Calu3 (cell line): ENCODE measurements around the gene MISP3. TPM values are rescaled to one million over a fixed set of nuclear protein-coding genes. Genes with fewer than 3 reads are reported as not detected.
"Not testable (repeated sequence)": the region's sequence is repeated elsewhere in the genome, so short reads cannot be mapped to it uniquely, and the experiment has no call there.

Source experiments
- Bru-seq: library from RNA; stranded (reverse); fragments of 400-500 nt; gene quantifications from one replicate; lab custom pipeline; 2021; lab: Mats Ljungman, UMichigan
- BruChase-seq, 2 experiments: library from RNA; stranded (reverse); fragments of 400-500 nt; gene quantifications; one replicate each; lab custom pipeline; 2021; lab: Mats Ljungman, UMichigan
- BruUV-seq: library from RNA; stranded (reverse); fragments of 400-500 nt; replicated peaks from 2 replicates; lab custom pipeline; 2021; lab: Mats Ljungman, UMichigan
- CTCF ChIA-PET: fragments of 300-600 bp; sonication (Branson Sonifier 250); formaldehyde crosslinking; loops from one replicate; lab custom pipeline; 2022; ENCODE audit warnings: antibody characterized with exemption; lab: Charles Lee
- DNase-seq: peaks from one replicate; pipeline ENCODE4 v3.0.0; 2022
- H3K27ac Mint-ChIP-seq: one replicate; pipeline ENCODE4 v1.8.0; 2022; ENCODE audit warnings: mixed read lengths; ENCODE audit not compliant: unreplicated experiment
- H3K27me3 Mint-ChIP-seq: one replicate; pipeline ENCODE4 v1.8.0; 2022; ENCODE audit warnings: mixed read lengths; ENCODE audit not compliant: unreplicated experiment
- H3K36me3 Mint-ChIP-seq: one replicate; pipeline ENCODE4 v1.8.0; 2022; ENCODE audit warnings: mild to moderate bottlenecking, moderate library complexity, mixed read lengths; ENCODE audit not compliant: insufficient read depth, unreplicated experiment
- H3K4me1 Mint-ChIP-seq: one replicate; pipeline ENCODE4 v1.8.0; 2022; ENCODE audit warnings: mild to moderate bottlenecking, low read depth, mixed read lengths; ENCODE audit not compliant: unreplicated experiment
- H3K4me3 Mint-ChIP-seq: one replicate; pipeline ENCODE4 v1.8.0; 2022; ENCODE audit warnings: mild to moderate bottlenecking, low read depth, moderate library complexity, mixed read lengths; ENCODE audit not compliant: unreplicated experiment
- H3K9me3 Mint-ChIP-seq: one replicate; pipeline ENCODE4 v1.8.0; 2022; ENCODE audit warnings: low read depth, mixed read lengths; ENCODE audit not compliant: unreplicated experiment
- intact Hi-C: fragments of 100-400 bp; cut with micrococcal nuclease; formaldehyde crosslinking; loops from one replicate; pipeline ENCODE4 v1.10.0; 2022; ENCODE audit not compliant: unreplicated experiment
- long read RNA-seq: library from polyadenylated mRNA; stranded (forward); transcript quantifications from one replicate; pipeline ENCODE4 v2.0.0, GENCODE V29; 2022
- total RNA-seq: library from RNA; stranded (reverse); gene quantifications from 2 replicates; pipeline ENCODE4 v1.2.3, GENCODE V29; 2022
- TF ChIP-seq, protein P1 (sequence below): fragments of 200-600 bp; IDR thresholded peaks from one replicate; pipeline ENCODE4 v1.8.0; 2022; ENCODE audit warnings: antibody characterized with exemption; ENCODE audit not compliant: unreplicated experiment

Gene MISP3
- total RNA-seq (4.2 and 5.2 TPM in 2 replicates), Bru-seq, nascent RNA (percentile 36 among the genes with signal in this experiment), BruChase-seq, experiment 1, labeled RNA remaining after a 6-hour chase (percentile 41 among the genes with signal in this experiment), BruChase-seq, experiment 2, labeled RNA remaining after a 2-hour chase (percentile 46 among the genes with signal in this experiment)
- long read RNA-seq, partial matches to known transcripts: 1 of 2 reads
- long read RNA-seq, other reads (novel, unspliced or antisense): 0 of 2 reads

DNA sequence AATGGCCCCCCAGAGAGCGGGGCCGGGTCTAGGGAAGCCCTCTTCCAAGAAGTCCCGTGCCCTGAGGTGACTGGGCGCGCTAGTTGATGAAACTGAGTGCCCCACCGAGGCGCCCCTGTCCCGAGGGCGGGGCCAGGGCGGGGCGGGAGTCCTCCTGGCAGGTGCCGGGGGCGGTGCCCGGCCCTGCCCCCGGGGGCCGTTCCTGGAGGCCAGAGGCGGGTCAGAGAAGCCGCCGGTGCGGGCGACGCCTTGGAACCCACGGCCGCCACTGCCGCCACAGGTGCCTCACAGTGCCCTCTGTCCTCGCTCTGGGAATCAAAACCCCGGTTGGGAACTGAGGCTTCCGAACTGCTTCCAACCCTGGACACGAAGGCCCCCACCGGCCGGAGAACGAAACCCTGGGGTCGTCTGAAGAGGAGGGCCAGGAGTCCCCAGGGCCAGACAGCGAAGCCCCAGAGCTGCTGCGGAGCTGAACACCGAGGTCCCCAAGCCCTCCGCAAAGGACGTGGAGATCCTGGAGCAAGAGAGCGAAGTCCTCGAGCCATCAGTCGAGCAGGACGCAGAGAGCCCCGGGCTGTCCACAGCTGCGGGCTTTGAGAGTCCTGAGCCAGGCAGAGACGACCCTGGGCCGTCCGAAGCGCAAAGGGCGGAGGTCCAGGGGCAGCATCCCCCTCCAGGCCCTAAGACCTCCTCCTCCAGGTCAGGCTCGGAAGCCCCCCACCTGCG lies at the start of gene MISP3:
TSS of gene MISP3 (plus strand) at position 252 of the 726 bp plus-strand sequence. CDS start 524 bp downstream, outside the sequence.
- peak within 1 kb of the TSS; percentile 92 for H3K4me3 Mint-ChIP-seq

DNA sequence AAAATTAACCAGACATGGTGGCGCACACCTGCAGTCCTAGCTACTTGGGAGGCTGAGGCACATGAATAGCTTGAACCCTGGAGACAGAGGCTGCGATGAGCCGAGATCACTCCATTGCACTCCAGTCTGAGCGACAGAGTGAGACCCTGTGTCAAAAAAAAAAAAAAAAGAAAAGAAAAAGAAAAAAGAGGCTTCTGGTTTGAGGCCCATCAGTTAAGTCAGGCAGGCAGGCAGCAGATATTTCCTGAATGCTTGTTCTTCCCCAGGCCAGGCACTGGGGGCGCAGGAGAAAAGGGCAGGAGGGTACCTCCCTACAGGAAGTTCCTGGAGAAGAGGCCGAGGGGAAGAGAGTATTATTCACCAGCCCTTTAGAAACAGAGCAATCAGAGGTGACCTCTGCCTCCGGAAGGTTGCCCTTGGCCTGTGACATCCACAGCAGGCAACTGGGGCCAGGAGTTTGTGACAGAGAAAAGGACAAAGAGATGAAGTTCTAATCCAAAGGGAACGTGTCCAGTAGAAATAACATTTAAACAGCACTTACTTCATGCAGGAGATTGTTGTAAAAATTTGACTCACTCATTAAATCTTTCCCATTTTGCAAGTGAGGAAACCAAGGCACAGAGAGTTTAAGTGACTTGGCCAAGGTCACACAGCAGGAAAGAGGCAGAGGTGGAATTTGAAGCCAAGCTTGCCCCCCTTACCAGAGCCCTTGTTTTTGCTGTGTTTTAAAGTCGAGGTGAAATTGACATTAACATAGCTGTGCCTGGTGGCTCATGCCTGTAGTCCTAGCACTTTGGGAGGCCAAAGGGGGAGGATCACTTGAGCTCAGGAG lies 49.0 kb upstream of the MISP3 start:
- BruUV-seq: no TSS peak
- H3K27ac Mint-ChIP-seq: no peak overlapping the region
- CTCF ChIA-PET: interaction anchor here (0.7 kb wide), 1 partner anchor 111 kb away, joined by 5 read pairs; no protein-coding TSS in a partner anchor
- TF ChIP-seq, protein P1, sequence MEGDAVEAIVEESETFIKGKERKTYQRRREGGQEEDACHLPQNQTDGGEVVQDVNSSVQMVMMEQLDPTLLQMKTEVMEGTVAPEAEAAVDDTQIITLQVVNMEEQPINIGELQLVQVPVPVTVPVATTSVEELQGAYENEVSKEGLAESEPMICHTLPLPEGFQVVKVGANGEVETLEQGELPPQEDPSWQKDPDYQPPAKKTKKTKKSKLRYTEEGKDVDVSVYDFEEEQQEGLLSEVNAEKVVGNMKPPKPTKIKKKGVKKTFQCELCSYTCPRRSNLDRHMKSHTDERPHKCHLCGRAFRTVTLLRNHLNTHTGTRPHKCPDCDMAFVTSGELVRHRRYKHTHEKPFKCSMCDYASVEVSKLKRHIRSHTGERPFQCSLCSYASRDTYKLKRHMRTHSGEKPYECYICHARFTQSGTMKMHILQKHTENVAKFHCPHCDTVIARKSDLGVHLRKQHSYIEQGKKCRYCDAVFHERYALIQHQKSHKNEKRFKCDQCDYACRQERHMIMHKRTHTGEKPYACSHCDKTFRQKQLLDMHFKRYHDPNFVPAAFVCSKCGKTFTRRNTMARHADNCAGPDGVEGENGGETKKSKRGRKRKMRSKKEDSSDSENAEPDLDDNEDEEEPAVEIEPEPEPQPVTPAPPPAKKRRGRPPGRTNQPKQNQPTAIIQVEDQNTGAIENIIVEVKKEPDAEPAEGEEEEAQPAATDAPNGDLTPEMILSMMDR: peak; percentile 40
- H3K27me3 Mint-ChIP-seq: peaks cover 11% of the 10 kb centered on the region
- no peak overlapping the region for H3K4me3 Mint-ChIP-seq
- H3K9me3 Mint-ChIP-seq: no peaks in the 10 kb centered on the region
- peak; percentile 69 for DNase-seq
- no peaks in the 10 kb centered on the region for H3K4me1 Mint-ChIP-seq
- intact Hi-C loops: no loop called here
- H3K36me3 Mint-ChIP-seq: no peaks in the 10 kb centered on the region

More for the DNA sequence above, at the start of gene MISP3:
- no peaks in the 10 kb centered on the region for H3K9me3 Mint-ChIP-seq
- H3K27me3 Mint-ChIP-seq: no peaks in the 10 kb centered on the region
- DNase-seq: peak; percentile 72
- H3K4me1 Mint-ChIP-seq: no peaks in the 10 kb centered on the region
- H3K36me3 Mint-ChIP-seq: peaks cover 27% of the 10 kb centered on the region
- intact Hi-C loops: loop anchor here (2.0 kb wide), 1 partner anchor 192 kb away; no protein-coding TSS in a partner anchor
- TF ChIP-seq, protein P1: no peak
- peak within 1 kb of the TSS; percentile 67 for H3K27ac Mint-ChIP-seq
- TSS peak; percentile 40 for BruUV-seq
- CTCF ChIA-PET: interaction anchor here (0.5 to 1.8 kb wide), 5 partner anchors 41 to 954 kb away, joined by 3 to 8 read pairs (median 7); partner anchors contain the start of genes ASF1B and IL27RA

DNA sequence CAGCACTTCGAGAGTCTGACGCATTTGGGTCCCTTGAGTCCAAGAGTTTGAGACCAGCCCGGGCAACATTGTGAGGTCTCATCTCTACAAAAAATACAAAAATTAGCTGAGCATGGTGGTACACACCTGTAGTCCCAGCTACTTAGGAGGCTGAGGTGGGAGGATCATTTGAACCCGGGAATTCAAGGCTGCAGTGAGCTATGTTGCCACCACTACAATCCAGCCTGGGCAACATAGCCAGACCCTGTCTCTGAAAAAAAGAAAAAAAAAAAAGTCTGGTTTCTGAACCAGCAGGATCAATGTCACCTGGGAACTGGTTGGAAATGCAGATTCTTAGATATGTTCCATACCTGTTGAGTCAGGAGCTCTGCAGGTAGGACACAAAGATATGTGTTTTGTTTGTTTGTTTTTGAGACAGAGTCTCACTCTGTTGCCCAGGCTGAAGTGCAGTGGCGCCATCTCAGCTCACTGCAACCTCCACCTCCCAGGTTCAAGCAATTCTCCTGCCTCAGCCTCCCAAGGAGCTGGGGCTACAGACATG lies 45.9 kb upstream of the MISP3 start:
- BruUV-seq, H3K9me3 Mint-ChIP-seq, H3K4me1 Mint-ChIP-seq, H3K27ac Mint-ChIP-seq, H3K4me3 Mint-ChIP-seq, CTCF ChIA-PET, H3K36me3 Mint-ChIP-seq, DNase-seq, intact Hi-C loops: not testable (repeated sequence)
- H3K27me3 Mint-ChIP-seq: peaks cover 15% of the 10 kb centered on the region

DNA sequence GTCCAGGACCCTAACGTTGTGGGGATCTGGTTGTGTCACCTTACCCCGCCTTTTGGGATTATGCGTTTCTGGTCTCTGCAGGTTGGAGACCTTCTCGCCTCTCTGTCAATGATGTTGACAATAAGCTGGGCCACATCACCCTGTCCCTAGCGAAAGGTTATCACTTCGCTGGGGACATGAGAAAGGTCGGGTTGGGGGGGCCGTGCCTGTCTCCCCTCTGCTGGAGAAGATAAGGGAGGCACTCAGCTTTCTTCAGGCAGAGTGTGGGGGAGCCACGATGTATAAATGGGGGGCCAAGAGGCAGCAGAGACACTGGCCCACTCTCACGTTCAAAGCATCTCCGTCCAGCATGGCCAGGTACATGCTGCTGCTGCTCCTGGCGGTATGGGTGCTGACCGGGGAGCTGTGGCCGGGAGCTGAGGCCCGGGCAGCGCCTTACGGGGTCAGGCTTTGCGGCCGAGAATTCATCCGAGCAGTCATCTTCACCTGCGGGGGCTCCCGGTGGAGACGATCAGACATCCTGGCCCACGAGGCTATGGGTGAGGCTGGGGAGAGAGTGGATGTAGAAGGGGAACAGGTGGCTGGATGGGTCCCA lies 44.6 kb upstream of the MISP3 start, which contains the start of gene RLN3:
TSS of gene RLN3 (plus strand) at position 293 of the 595 bp plus-strand sequence. CDS start at position 350, 57 bp downstream.
- Mint-ChIP-seq H3K4me1 (no peaks in the 10 kb centered on the region), H3K36me3 (peaks cover 13% of the 10 kb centered on the region), H3K27me3 (peaks cover 15% of the 10 kb centered on the region), H3K9me3 (no peaks in the 10 kb centered on the region), H3K27ac (no peak within 1 kb of the TSS), H3K4me3 (no peak within 1 kb of the TSS)
- CTCF ChIA-PET: no interaction called here
- no TSS peak for BruUV-seq
- TF ChIP-seq, protein P1: no peak
- intact Hi-C loops: no loop called here
- no peak for DNase-seq
